ENCODE data around the gene GPATCH8.
"Not testable (repeated sequence)": the region's sequence is repeated elsewhere in the genome, so short reads cannot be mapped to it uniquely, and the experiment has no call there.

GPATCH8 gene

GRCh38 chr17:44396946-44397345 is 106.3 kb downstream of the GPATCH8 start:
- no peak for DNase-seq

- no peak for DNase-seq
These were observed 108.4 kb downstream of the GPATCH8 start for GRCh38 chr17:44394833-44395232.

- DNase-seq, result not testable (repeated sequence)
These were observed 109.1 kb downstream of the GPATCH8 start for GRCh38 chr17:44394112-44394511.

- no peak for DNase-seq
These were observed 112.8 kb downstream of the GPATCH8 start for GRCh38 chr17:44390250-44390870.

GRCh38 chr17:44389723-44390202 is 113.4 kb downstream of the GPATCH8 start:
- no peak for DNase-seq

- no peak for DNase-seq
These were observed 113.9 kb downstream of the GPATCH8 start, which contains the start of gene ITGA2B for GRCh38 chr17:44389281-44389680. Gene ITGA2B, minus strand, starts transcription at chr17:44389649. Its CDS starts 176 bp downstream, at chr17:44389473.

- DNase-seq, result no peak
These were observed 115.4 kb downstream of the GPATCH8 start for GRCh38 chr17:44387804-44388203.

GRCh38 chr17:44386182-44386525 is 117.1 kb downstream of the GPATCH8 start:
- no peak for DNase-seq

- DNase-seq, result peak; percentile 69
These were observed 117.7 kb downstream of the GPATCH8 start for GRCh38 chr17:44385287-44386181.

- no peak for DNase-seq
These were observed 118.4 kb downstream of the GPATCH8 start for GRCh38 chr17:44384823-44385286.

GRCh38 chr17:44384281-44384822 is 118.9 kb downstream of the GPATCH8 start:
- DNase-seq, result no peak

GRCh38 chr17:44383861-44384260 is 119.3 kb downstream of the GPATCH8 start:
- DNase-seq, result no peak

- DNase-seq, result no peak
These were observed 119.8 kb downstream of the GPATCH8 start for GRCh38 chr17:44383363-44383762.

- DNase-seq, result no peak
These were observed 120.3 kb downstream of the GPATCH8 start for GRCh38 chr17:44382917-44383316.

GRCh38 chr17:44381810-44382305 is 121.3 kb downstream of the GPATCH8 start:
- no peak for DNase-seq

GRCh38 chr17:44380767-44381166 is 122.4 kb downstream of the GPATCH8 start:
- DNase-seq, result no peak

- no peak for DNase-seq
These were observed 123.3 kb downstream of the GPATCH8 start for GRCh38 chr17:44379887-44380286.

GRCh38 chr17:44378171-44378705 is 125.0 kb downstream of the GPATCH8 start:
- no peak for DNase-seq

GRCh38 chr17:44376779-44377178 is 126.4 kb downstream of the GPATCH8 start:
- DNase-seq, result no peak

GRCh38 chr17:44376124-44376523 is 127.1 kb downstream of the GPATCH8 start:
- DNase-seq, result peak; percentile 18

GRCh38 chr17:44375196-44376017 is 127.8 kb downstream of the GPATCH8 start:
- DNase-seq, result no peak
